Keratinocyte (primary cell): ENCODE measurements around the gene CCDC33.

Experiments
- EZH2 ChIP-seq: IDR thresholded peaks from one replicate; pipeline ENCODE4 v1.6.1; 2012; ENCODE audit warnings: inconsistent platforms, mild to moderate bottlenecking, low read length, moderate library complexity
- TF ChIP-seq, protein P1 (sequence below), 3 experiments: IDR thresholded peaks in 1 of 3; conservative IDR thresholded peaks in 1 of 3; optimal IDR thresholded peaks in 1 of 3; 2 replicates in 2 of 3; 3 replicates in 1 of 3; pipeline versions ENCODE3 to v1.5.1; 2011; ENCODE audit warnings: low read length in 3 of 3, mild to moderate bottlenecking in 3 of 3, moderate library complexity in 2 of 3, control low read depth in 1 of 3, inconsistent platforms in 1 of 3; ENCODE audit not compliant: insufficient read depth in 2 of 3; ENCODE audit errors: extremely low read depth in 1 of 3

DNA sequence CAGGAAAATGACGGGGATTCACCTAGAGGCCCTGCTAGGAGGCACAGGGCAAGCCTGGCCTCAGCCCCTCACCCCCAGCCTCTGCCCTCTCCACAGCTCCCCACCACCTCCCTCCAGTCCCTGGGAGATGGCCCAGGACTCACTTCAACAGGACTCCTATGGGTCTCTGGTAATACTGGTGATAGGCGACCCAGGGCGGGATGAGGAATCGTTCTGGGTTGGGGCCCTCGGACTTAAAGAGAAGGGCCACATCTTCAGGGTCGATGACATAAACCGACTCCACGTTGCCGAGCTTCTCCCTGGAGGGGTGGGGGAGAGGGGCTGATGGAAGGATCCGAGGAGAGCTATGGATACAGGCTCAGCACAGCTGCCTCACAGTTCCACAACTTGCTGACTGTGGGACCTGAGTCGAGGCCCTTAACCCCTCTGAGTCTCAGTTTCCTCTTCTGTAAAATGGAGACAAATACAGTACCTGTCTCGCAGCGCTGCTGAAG, 111.7 kb downstream of the CCDC33 start:
- TF ChIP-seq, protein P1, sequence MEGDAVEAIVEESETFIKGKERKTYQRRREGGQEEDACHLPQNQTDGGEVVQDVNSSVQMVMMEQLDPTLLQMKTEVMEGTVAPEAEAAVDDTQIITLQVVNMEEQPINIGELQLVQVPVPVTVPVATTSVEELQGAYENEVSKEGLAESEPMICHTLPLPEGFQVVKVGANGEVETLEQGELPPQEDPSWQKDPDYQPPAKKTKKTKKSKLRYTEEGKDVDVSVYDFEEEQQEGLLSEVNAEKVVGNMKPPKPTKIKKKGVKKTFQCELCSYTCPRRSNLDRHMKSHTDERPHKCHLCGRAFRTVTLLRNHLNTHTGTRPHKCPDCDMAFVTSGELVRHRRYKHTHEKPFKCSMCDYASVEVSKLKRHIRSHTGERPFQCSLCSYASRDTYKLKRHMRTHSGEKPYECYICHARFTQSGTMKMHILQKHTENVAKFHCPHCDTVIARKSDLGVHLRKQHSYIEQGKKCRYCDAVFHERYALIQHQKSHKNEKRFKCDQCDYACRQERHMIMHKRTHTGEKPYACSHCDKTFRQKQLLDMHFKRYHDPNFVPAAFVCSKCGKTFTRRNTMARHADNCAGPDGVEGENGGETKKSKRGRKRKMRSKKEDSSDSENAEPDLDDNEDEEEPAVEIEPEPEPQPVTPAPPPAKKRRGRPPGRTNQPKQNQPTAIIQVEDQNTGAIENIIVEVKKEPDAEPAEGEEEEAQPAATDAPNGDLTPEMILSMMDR (optimal IDR thresholded peaks at IDR 0.05 in 1 of 3, IDR thresholded peaks at IDR 0.05 in 1 of 3, conservative IDR thresholded peaks at IDR 0.05 in 1 of 3; ENCODE audit: extremely low read depth in 1 of 3, insufficient read depth in 2 of 3, low read length in 3 of 3): no peak
- no peak for TF ChIP-seq EZH2
